Left renal pelvis (tissue), 4 donors: ENCODE data around the gene GRK1. TPM values are rescaled to one million over a fixed set of nuclear protein-coding genes. Genes with fewer than 3 reads are reported as not detected.
"Not testable (repeated sequence)": the region's sequence is repeated elsewhere in the genome, so short reads cannot be mapped to it uniquely, and the experiment has no call there.

ENCODE experiments used
- DNase-seq, 4 donors: peaks; one replicate each; pipeline ENCODE4 v3.0.0-alpha.2; 2013; ENCODE audit warnings: low read depth in 4 of 4, low spot score in 3 of 4
- polyA plus RNA-seq, 4 donors: library from polyadenylated mRNA; unstranded; fragments of 120-200 nt; gene quantifications; one replicate each; pipeline ENCODE4 v1.2.1, GENCODE V29; 2013; ENCODE audit not compliant: insufficient read length in 4 of 4

The GRK1 gene
- polyA plus RNA-seq, 4 donors = 0.07 to 0.26 (median 0.14) TPM

DNA sequence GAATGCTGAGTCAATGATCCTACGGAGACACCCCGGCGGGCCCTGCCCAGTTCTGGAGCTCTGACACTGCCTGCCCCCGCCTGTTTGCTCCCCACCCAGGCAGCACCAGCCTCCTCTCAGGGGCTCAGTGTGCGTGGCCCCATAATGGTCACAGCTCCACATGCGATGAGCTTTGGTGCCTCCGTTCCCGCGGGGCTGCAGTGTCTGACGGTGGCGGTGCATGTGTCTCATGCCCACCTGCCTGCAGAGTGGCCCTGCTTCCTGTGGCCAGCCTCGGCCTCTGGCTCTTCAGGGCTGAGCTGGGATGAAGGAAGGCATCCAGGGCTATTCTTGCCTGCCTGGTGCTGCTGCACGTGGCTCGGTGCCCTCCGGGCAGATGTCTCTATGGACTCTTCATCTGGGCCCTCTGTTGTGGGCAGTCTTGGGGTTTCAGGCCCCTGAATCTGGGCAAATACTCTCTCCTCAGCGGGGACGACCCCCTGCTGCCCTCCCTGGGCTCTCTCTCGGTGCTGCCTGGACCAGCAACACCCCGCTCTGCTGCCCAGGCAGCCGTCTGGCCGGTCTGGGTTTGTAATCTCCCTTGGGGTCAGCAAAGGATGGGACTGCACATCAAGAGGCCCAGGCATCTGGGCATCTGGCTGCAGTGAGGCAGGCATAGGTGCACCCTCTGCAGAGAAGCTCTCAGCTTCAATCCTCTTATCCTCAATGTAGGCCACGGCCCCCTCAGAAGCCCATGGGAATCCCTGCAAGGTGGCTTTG is 72.7 kb downstream of the GRK1 start:
- no peak for DNase-seq

- no peak for DNase-seq
Measured at GRCh38 chr13:113740286-113740556, 73.2 kb downstream of the GRK1 start.

DNA sequence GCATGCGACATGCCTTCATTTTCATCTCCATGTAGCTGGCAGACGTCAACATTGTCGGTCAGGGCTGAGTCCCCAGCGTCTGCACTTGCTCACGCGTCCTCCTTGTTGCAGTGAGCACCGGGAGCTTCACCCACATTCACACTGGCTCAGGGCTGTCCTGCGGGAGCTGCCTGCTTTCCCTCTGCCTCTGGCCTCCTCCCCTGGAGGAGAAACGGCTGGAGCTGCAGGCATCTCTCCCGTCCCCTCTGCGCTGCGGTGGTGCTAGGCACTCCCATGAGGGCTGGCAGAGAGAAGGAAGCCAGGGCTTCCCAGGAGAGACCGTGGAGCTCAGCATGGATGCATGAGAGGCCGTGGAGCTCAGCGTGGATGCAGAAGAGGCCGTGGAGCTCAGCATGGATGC is 73.6 kb downstream of the GRK1 start:
- no peak for DNase-seq

GRCh38 chr13:113741191-113741668 is 74.2 kb downstream of the GRK1 start:
- no peak for DNase-seq

DNA sequence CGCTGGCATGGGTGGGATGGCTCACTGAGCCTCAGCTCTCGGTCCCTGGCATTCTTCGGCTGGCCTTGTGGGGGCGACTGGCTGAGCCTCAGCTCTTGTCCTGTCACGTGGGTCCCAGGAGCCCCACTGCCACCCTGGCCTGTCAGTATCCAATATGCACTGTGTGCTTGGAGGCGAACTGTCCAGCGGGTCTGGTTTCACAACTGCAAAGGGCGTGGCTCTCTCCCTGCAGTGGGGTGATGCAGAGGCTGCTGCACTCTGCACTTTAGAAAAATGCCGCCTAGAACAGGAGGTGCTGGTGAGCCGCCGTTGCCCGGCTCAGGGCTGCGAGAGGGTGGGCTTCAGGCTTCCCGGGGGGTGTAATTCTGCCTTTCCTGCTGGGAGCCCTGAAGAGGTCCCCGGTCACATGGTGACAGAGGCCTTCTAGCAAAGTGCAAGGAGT is 75.0 kb downstream of the GRK1 start:
- peak in 2 of 4 donors; percentile 45 to 72 for DNase-seq

- peak in 1 of 4 donors; percentile 53 for DNase-seq
Measured at GRCh38 chr13:113742445-113743120, 75.6 kb downstream of the GRK1 start.

- no peak for DNase-seq
Measured at GRCh38 chr13:113743366-113744195, 76.6 kb downstream of the GRK1 start.

GRCh38 chr13:113744197-113745000 is 77.4 kb downstream of the GRK1 start:
- DNase-seq = no peak

- no peak for DNase-seq
Measured at GRCh38 chr13:113745059-113745458, 78.0 kb downstream of the GRK1 start.

GRCh38 chr13:113745500-113746142 is 78.6 kb downstream of the GRK1 start:
- DNase-seq = not testable (repeated sequence)

GRCh38 chr13:113746143-113746525 is 79.1 kb downstream of the GRK1 start:
- DNase-seq = no peak

- no peak for DNase-seq
Measured at GRCh38 chr13:113746671-113747070, 79.7 kb downstream of the GRK1 start.

GRCh38 chr13:113747291-113747833 is 80.3 kb downstream of the GRK1 start:
- DNase-seq = no peak

DNA sequence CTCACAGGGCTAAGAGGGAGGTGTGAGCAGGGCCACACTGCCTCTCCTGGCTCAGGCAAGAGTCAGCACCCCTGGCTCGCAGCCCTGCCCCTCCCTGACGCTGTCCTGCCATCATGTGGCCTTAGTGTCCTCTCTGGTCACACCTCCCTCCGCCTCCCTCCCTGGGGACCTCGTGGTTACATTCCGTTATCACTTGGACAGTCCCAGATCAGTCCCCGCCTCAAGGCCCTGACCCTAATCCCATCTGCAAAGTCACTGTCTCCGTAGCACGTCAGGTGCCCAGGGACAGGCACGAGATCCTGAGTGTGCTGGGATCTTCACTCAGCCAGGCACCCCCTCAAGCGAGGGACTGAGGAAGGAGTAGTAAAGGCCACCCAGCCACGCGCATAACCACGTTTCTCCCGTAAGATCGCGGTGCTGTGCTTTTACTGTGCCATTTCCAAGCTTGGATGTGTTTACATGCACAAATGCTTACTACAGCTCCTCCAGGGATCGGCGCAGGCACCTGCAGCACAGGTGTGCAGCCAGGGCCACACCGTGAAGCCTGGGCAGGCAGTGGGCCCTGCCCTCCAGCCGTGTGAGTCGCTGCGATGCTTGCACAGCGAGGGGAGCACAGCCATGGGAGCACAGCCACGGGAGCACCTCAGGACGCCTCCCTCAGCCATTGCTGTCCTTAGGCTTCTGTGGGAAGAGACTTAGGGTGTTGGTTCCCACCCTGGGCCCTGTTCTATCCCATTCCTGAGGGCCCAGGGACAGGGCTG is 81.3 kb downstream of the GRK1 start:
- DNase-seq = no peak

DNA sequence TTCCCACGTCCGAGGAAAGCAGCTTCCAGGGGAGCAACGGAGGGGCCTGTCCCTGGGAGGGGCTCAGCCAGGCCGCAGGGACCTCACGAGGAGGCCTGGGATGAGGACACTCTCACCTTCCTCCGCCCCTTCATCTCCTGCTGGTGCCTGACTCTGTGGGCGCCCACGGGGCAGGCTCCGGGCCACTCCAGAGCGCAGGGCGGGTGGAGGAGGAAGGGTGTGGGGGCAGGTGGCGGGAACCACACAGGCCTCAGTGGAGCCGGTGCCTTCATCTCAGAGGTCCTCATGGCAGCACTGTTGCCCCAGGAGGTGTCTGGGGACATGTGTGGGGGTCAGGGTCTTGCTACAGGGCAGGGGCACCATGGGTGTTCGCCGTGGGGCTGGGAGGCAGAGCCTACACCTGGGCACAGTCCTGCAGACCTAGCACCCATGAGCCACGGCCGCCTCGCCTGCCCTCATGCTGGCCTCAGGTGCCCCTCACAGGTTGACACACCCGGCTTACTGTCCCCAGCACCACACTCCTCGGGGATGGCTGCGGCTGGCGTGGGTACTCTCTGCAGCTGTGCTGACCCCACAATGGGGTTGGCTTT is 81.9 kb downstream of the GRK1 start:
- no peak for DNase-seq

DNA sequence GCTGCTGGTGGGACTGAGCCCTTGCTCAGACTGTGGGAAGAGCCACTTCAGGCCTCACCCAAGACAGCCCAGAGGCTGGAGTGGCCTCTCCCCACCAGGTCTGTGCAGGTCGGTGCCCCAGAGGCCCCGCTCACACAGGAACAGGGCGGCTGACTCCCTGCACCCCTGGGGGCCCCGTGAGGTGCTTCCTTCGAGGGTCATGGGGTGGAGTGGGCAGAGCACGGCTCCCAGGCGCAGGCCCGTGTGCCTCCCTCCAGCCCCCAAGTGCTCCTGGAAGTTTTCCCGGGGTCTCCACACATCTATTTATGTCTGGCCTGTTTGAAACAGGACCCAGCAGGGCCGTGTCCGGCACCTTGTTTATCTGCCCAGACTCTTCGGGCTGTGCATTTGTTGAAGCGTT is 82.5 kb downstream of the GRK1 start:
- no peak for DNase-seq

DNA sequence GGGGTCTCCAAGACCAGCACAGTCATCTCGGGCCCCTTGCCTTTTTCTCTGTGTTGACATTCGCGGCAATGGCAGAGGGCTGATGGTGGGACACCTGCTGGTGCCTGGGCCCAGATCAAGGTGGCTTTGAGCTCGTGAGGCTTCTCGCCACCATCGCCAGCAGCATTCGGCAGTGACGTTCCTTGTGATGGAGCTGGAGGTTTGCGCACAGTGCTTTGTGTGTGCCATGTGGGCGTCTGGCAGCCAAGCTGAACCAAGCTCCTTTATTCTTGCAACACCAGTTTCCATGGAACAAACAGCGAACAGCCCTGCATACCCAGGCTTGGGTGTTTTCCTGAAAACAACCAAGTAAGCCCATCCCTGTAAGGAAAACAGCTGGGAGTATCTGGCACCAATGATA is 82.9 kb downstream of the GRK1 start:
- no peak for DNase-seq

- DNase-seq = no peak
Measured at GRCh38 chr13:113750554-113751399, 83.8 kb downstream of the GRK1 start.
